Measurements from ENCODE around the gene AIG1. TPM values are rescaled to one million over a fixed set of nuclear protein-coding genes. Genes with fewer than 3 reads are reported as not detected.
"Not testable (repeated sequence)": the region's sequence is repeated elsewhere in the genome, so short reads cannot be mapped to it uniquely, and the experiment has no call there.

Gene AIG1
- total RNA-seq, 1 donor from 2014 or later = 60.6 TPM

GRCh38 chr6:143037470-143037869, 23.2 kb upstream of the AIG1 start:
- DNase-seq (ENCODE audit: low read depth) (no peak), FAIRE-seq (no peak)
- Histone ChIP-seq H3K4me3 (ENCODE audit: low read depth, low read length) (no peak overlapping the region), H3K36me3 (ENCODE audit: control insufficient read depth, insufficient read depth, low read length) (no peaks in the 10 kb centered on the region), H3K27me3 (ENCODE audit: control insufficient read depth, insufficient read depth, low read length) (no peaks in the 10 kb centered on the region)
- TF ChIP-seq CTCF (IDR thresholded peaks at IDR 0.05; ENCODE audit: insufficient read depth, low read length, severe bottlenecking) = no peak

- no peak for FAIRE-seq
- Histone ChIP-seq H3K27me3 (ENCODE audit: control insufficient read depth, insufficient read depth, low read length) (no peaks in the 10 kb centered on the region), H3K36me3 (ENCODE audit: control insufficient read depth, insufficient read depth, low read length) (no peaks in the 10 kb centered on the region), H3K4me3 (ENCODE audit: low read depth, low read length) (no peak overlapping the region)
- no peak for DNase-seq (ENCODE audit: low read depth)
- TF ChIP-seq CTCF (IDR thresholded peaks at IDR 0.05; ENCODE audit: insufficient read depth, low read length, severe bottlenecking) = no peak
These were observed 21.9 kb upstream of the AIG1 start for GRCh38 chr6:143038833-143039232.

DNA sequence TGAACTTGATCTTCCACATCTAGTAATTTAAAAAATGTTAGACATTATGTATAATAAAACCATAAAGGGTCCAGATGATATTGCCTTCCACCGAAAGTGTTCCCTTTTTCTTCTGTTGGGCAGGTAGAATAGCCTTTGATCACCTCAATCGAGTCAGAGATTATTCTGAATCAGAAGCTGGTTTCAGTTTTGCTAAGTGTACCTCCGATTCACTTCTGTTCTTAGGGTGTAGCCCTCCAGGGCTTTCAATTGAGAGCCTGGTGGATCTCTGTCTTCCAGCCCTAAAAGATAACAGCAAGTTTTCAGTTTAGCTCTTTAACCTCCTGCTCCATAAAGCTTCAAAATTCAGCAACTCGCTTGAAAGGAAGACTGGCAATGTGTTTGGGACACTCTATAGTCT, 21.1 kb upstream of the AIG1 start:
- Histone ChIP-seq H3K36me3 (ENCODE audit: control insufficient read depth, insufficient read depth, low read length) (no peaks in the 10 kb centered on the region), H3K4me3 (ENCODE audit: low read depth, low read length) (no peak overlapping the region), H3K27me3 (ENCODE audit: control insufficient read depth, insufficient read depth, low read length) (no peaks in the 10 kb centered on the region)
- DNase-seq (ENCODE audit: low read depth) (no peak), FAIRE-seq (no peak)
- TF ChIP-seq CTCF (IDR thresholded peaks at IDR 0.05; ENCODE audit: insufficient read depth, low read length, severe bottlenecking) = no peak

GRCh38 chr6:143040018-143040417, 20.7 kb upstream of the AIG1 start:
- no peaks in the 10 kb centered on the region for H3K27me3 ChIP-seq (ENCODE audit: control insufficient read depth, insufficient read depth, low read length)
- H3K4me3 ChIP-seq (ENCODE audit: low read depth, low read length) = no peak overlapping the region
- no peak for TF ChIP-seq CTCF (IDR thresholded peaks at IDR 0.05; ENCODE audit: insufficient read depth, low read length, severe bottlenecking)
- DNase-seq (ENCODE audit: low read depth) (no peak), FAIRE-seq (no peak)
- H3K36me3 ChIP-seq (ENCODE audit: control insufficient read depth, insufficient read depth, low read length) = no peaks in the 10 kb centered on the region

DNA sequence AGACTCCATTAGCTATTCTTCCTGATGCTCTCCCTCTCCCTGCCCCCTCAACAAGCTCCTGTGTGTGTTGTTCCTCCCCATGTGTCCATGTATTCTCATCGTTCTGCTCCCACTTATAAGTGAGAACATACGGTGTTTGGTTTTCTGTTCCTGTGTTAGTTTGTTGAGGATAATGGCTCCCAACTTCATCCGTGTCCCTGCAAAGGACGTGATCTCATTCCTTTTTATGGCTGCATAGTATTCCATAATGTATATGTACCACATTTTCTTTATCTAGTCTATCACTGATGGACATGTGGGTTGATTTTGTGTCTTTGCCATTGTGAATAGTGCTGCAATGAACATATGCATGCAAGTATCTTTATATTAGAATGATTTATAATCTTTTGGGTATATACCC, 16.3 kb upstream of the AIG1 start:
- not testable (repeated sequence) for FAIRE-seq; H3K36me3 ChIP-seq (ENCODE audit: control insufficient read depth, insufficient read depth, low read length); DNase-seq (ENCODE audit: low read depth); H3K27me3 ChIP-seq (ENCODE audit: control insufficient read depth, insufficient read depth, low read length); H3K4me3 ChIP-seq (ENCODE audit: low read depth, low read length)

DNA sequence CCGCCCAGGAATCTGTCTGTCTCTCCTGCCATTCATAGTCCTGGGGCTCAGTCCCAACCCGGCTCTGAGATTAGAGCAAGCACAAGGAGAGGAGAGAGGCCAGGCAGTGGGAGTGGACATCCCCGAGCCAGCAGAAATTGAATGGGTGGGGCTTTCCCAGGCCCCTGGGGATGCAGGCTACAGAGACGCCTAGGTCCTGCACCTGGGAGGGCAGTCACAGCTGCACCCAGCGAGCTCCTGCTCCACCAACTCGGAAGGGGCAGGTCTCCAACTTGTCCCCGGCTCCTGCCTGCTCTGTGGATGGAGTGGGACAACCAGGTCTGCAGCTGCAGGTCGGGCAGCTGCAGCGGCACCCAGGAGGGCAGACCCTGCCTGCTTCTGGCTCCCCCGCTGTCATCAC, 11.1 kb upstream of the AIG1 start:
- no peak for DNase-seq (ENCODE audit: low read depth)
- Histone ChIP-seq H3K4me3 (ENCODE audit: low read depth, low read length) (no peak overlapping the region), H3K27me3 (ENCODE audit: control insufficient read depth, insufficient read depth, low read length) (no peaks in the 10 kb centered on the region), H3K36me3 (ENCODE audit: control insufficient read depth, insufficient read depth, low read length) (no peaks in the 10 kb centered on the region)
- TF ChIP-seq CTCF (IDR thresholded peaks at IDR 0.05; ENCODE audit: insufficient read depth, low read length, severe bottlenecking) = no peak
- no peak for FAIRE-seq

Measured in bronchial epithelial cell (primary cell).